Activated CD4-positive, CD25-positive, alpha-beta regulatory T cell treated with anti-CD3 and anti-CD28 coated beads, Interleukin-2, amount 50 U/mL, for 16 hours (primary cell): ENCODE measurements around the gene CRISPLD2.
"Not testable (repeated sequence)": the region's sequence is repeated elsewhere in the genome, so short reads cannot be mapped to it uniquely, and the experiment has no call there.

Experiments used
- DNase-seq: peaks from one replicate; pipeline ENCODE4 v3.0.0-alpha.2; 2020; ENCODE audit warnings: low read depth, low spot score

CRISPLD2 gene

GRCh38 chr16:84821728-84822689 lies 2.2 kb downstream of the CRISPLD2 start:
- no peak for DNase-seq

GRCh38 chr16:84822990-84823389 lies 3.2 kb downstream of the CRISPLD2 start:
- no peak for DNase-seq

- no peak for DNase-seq
Observed at GRCh38 chr16:84823484-84823883, 3.7 kb downstream of the CRISPLD2 start.

- no peak for DNase-seq
Observed at GRCh38 chr16:84823926-84824325, 4.1 kb downstream of the CRISPLD2 start.

- no peak for DNase-seq
Observed at GRCh38 chr16:84825896-84826557, 6.2 kb downstream of the CRISPLD2 start.

- no peak for DNase-seq
Observed at GRCh38 chr16:84826558-84826941, 6.8 kb downstream of the CRISPLD2 start.

GRCh38 chr16:84827131-84827574 lies 7.4 kb downstream of the CRISPLD2 start:
- DNase-seq, result no peak

- DNase-seq, result no peak
Observed at GRCh38 chr16:84827897-84828296, 8.1 kb downstream of the CRISPLD2 start.

GRCh38 chr16:84828322-84828721 lies 8.5 kb downstream of the CRISPLD2 start:
- no peak for DNase-seq

- no peak for DNase-seq
Observed at GRCh38 chr16:84829168-84829965, 9.6 kb downstream of the CRISPLD2 start.

GRCh38 chr16:84830765-84831384 lies 11.1 kb downstream of the CRISPLD2 start:
- DNase-seq, result no peak

- DNase-seq, result not testable (repeated sequence)
Observed at GRCh38 chr16:84831728-84832127, 11.9 kb downstream of the CRISPLD2 start.

GRCh38 chr16:84832488-84833143 lies 12.8 kb downstream of the CRISPLD2 start:
- DNase-seq, result no peak

GRCh38 chr16:84833144-84833500 lies 13.3 kb downstream of the CRISPLD2 start:
- DNase-seq, result no peak

GRCh38 chr16:84833542-84834402 lies 14.0 kb downstream of the CRISPLD2 start:
- no peak for DNase-seq

GRCh38 chr16:84834403-84834772 lies 14.6 kb downstream of the CRISPLD2 start:
- no peak for DNase-seq

- no peak for DNase-seq
Observed at GRCh38 chr16:84836234-84836647, 16.5 kb downstream of the CRISPLD2 start.

GRCh38 chr16:84836967-84837366 lies 17.2 kb downstream of the CRISPLD2 start:
- DNase-seq, result no peak

GRCh38 chr16:84838383-84838948 lies 18.7 kb downstream of the CRISPLD2 start:
- DNase-seq, result no peak

GRCh38 chr16:84839054-84839453 lies 19.3 kb downstream of the CRISPLD2 start:
- DNase-seq, result no peak
